Gastrocnemius medialis (tissue), 4 donors: ENCODE measurements around the gene APP. TPM values are rescaled to one million over a fixed set of nuclear protein-coding genes. Genes with fewer than 3 reads are reported as not detected.

Experiments
- ATAC-seq, 2 donors: fragments of 150-250 bp; one replicate each; pipeline ENCODE4 v1.9.1; 2016
- DNase-seq, 2 donors: peaks; one replicate each; pipeline ENCODE4 v3.0.0-alpha.2; 2019
- H3K27ac ChIP-seq, 4 donors: fragments of 200-600 bp; sonication (generic); 1 replicate in 1 of 4; 2 replicates in 3 of 4; pipeline ENCODE4 v1.5.1; 2016 to 2018; ENCODE audit warnings: mild to moderate bottlenecking in 2 of 4, moderate library complexity in 1 of 4
- H3K27me3 ChIP-seq, 3 donors: fragments of 200-600 bp; sonication (generic) in 2 of 3; 1 replicate in 1 of 3; 2 replicates in 2 of 3; pipeline versions ENCODE4 v1.5.1 to v1.6.0; 2016 to 2019; ENCODE audit warnings: mild to moderate bottlenecking in 1 of 3, moderate library complexity in 1 of 3
- H3K36me3 ChIP-seq, 2 donors: fragments of 200-600 bp; sonication (generic) in 1 of 2; one replicate each; pipeline ENCODE4 v1.5.1; 2017 to 2018
- H3K4me1 ChIP-seq, 2 donors: fragments of 200-600 bp; sonication (generic) in 1 of 2; one replicate each; pipeline ENCODE4 v1.5.1; 2016 to 2017; ENCODE audit warnings: mild to moderate bottlenecking in 2 of 2
- H3K4me3 ChIP-seq, 4 donors: fragments of 200-600 bp; sonication (generic) in 3 of 4; 1 replicate in 1 of 4; 2 replicates in 3 of 4; pipeline ENCODE4 v1.5.1; 2016 to 2019; ENCODE audit warnings: mild to moderate bottlenecking in 2 of 4
- H3K9me3 ChIP-seq, 3 donors: fragments of 200-600 bp; sonication (generic) in 2 of 3; 1 replicate in 1 of 3; 2 replicates in 2 of 3; pipeline ENCODE4 v1.5.1; 2016 to 2019
- CTCF ChIP-seq, 5 experiments: fragments of 450-650 bp in 3 of 5; fragments of 200-600 bp in 2 of 5; sonication (generic) in 2 of 5; IDR thresholded peaks in 4 of 5; conservative IDR thresholded peaks in 1 of 5; 1 replicate in 4 of 5; 2 replicates in 1 of 5; pipeline ENCODE4 v1.5.1; 2016 to 2019; ENCODE audit warnings: antibody characterized with exemption in 5 of 5, mild to moderate bottlenecking in 3 of 5, moderate library complexity in 3 of 5
- POLR2A ChIP-seq, 2 donors: fragments of 450-650 bp; IDR thresholded peaks; one replicate each; pipeline ENCODE4 v1.6.1; 2017; ENCODE audit warnings: antibody characterized with exemption in 2 of 2, mild to moderate bottlenecking in 2 of 2, moderate library complexity in 2 of 2
- in situ Hi-C, 4 donors: fragments of 200-750 bp; cut with MboI; loops; one replicate each; pipeline versions ENCODE4 v1.15.0 to v1.8.0; 2017; ENCODE audit warnings: low sequenced_read_pairs in 4 of 4
- intact Hi-C: fragments of 100-400 bp; cut with DNase I; formaldehyde crosslinking; loops from one replicate; pipeline ENCODE4 v1.15.1; 2023; ENCODE audit warnings: low total_unique reads
- total RNA-seq, 4 donors: library from RNA; depleted of rRNA; stranded (reverse); fragments of >200 nt; gene quantifications; one replicate each; pipeline versions ENCODE4 v1.1.0 to v1.2.3, GENCODE V29; 2016

Gene APP
- total RNA-seq, 4 donors from 2014 or later = 45.8 to 73.2 (median 70.1) TPM

- Histone ChIP-seq H3K27me3 (no peaks in the 10 kb centered on the region), H3K4me3 (no peak overlapping the region), H3K36me3 (no peaks in the 10 kb centered on the region), H3K27ac (no peak overlapping the region), H3K4me1 (no peaks in the 10 kb centered on the region), H3K9me3 (no peaks in the 10 kb centered on the region)
- ATAC-seq = no peak
- intact Hi-C loops = no loop called here
- DNase-seq = no peak
- no peak for TF ChIP-seq POLR2A (IDR thresholded peaks at IDR 0.05)
- no peak for TF ChIP-seq CTCF (IDR thresholded peaks at IDR 0.05 in 4 of 5, conservative IDR thresholded peaks at IDR 0.05 in 1 of 5)
- in situ Hi-C loops = no loop called here
Measured at GRCh38 chr21:26188422-26188821, 17.9 kb upstream of the APP start.

GRCh38 chr21:26185446-26185845, 14.9 kb upstream of the APP start:
- Histone ChIP-seq H3K36me3 (no peaks in the 10 kb centered on the region), H3K9me3 (no peaks in the 10 kb centered on the region), H3K27me3 (no peaks in the 10 kb centered on the region), H3K4me1 (no peaks in the 10 kb centered on the region), H3K27ac (no peak overlapping the region), H3K4me3 (no peak overlapping the region)
- TF ChIP-seq POLR2A (IDR thresholded peaks at IDR 0.05) = no peak
- in situ Hi-C loops = no loop called here
- intact Hi-C loops = no loop called here
- DNase-seq = no peak
- ATAC-seq = no peak

- H3K27me3 ChIP-seq = no peaks in the 10 kb centered on the region
- H3K9me3 ChIP-seq = no peaks in the 10 kb centered on the region
- no peak overlapping the region for H3K4me3 ChIP-seq
- H3K4me1 ChIP-seq = no peaks in the 10 kb centered on the region
- no peak overlapping the region for H3K27ac ChIP-seq
- DNase-seq (no peak), ATAC-seq (no peak)
- TF ChIP-seq CTCF (IDR thresholded peaks at IDR 0.05 in 4 of 5, conservative IDR thresholded peaks at IDR 0.05 in 1 of 5) = no peak
- TF ChIP-seq POLR2A (IDR thresholded peaks at IDR 0.05) = no peak
- in situ Hi-C loops (no loop called here), intact Hi-C loops (no loop called here)
- H3K36me3 ChIP-seq = no peaks in the 10 kb centered on the region
Measured at GRCh38 chr21:26185021-26185420, 14.5 kb upstream of the APP start.

GRCh38 chr21:26179501-26179900, 8.9 kb upstream of the APP start:
- ATAC-seq (no peak), DNase-seq (no peak)
- H3K36me3 ChIP-seq = no peaks in the 10 kb centered on the region
- H3K27ac ChIP-seq = no peak overlapping the region
- no peak overlapping the region for H3K4me3 ChIP-seq
- H3K4me1 ChIP-seq = no peaks in the 10 kb centered on the region
- TF ChIP-seq POLR2A (IDR thresholded peaks at IDR 0.05) = no peak
- no peak for TF ChIP-seq CTCF (IDR thresholded peaks at IDR 0.05 in 4 of 5, conservative IDR thresholded peaks at IDR 0.05 in 1 of 5)
- H3K27me3 ChIP-seq = no peaks in the 10 kb centered on the region
- in situ Hi-C loops (loop anchor here in 1 of 4 donors (10.0 kb wide), 1 partner anchor 295 kb away; no protein-coding TSS in a partner anchor), intact Hi-C loops (loop anchor here (10.0 kb wide), 1 partner anchor 175 kb away; no protein-coding TSS in a partner anchor)
- H3K9me3 ChIP-seq = no peaks in the 10 kb centered on the region

- no peak for ATAC-seq
- intact Hi-C loops = loop anchor here (10.0 kb wide), 1 partner anchor 173 kb away; no protein-coding TSS in a partner anchor
- Histone ChIP-seq H3K4me1 (no peaks in the 10 kb centered on the region), H3K36me3 (no peaks in the 10 kb centered on the region), H3K9me3 (no peaks in the 10 kb centered on the region), H3K4me3 (no peak overlapping the region), H3K27ac (no peak overlapping the region), H3K27me3 (no peaks in the 10 kb centered on the region)
- in situ Hi-C loops = loop anchor here in 1 of 4 donors (10.0 kb wide), 1 partner anchor 293 kb away; no protein-coding TSS in a partner anchor
- no peak for DNase-seq
- no peak for TF ChIP-seq POLR2A (IDR thresholded peaks at IDR 0.05)
- no peak for TF ChIP-seq CTCF (IDR thresholded peaks at IDR 0.05 in 4 of 5, conservative IDR thresholded peaks at IDR 0.05 in 1 of 5)
Measured at GRCh38 chr21:26177746-26178426, 7.3 kb upstream of the APP start.
